SK-N-SH (cell line): Measurements from ENCODE around the gene GABRD.

Source experiments
- CHD2 ChIP-seq: fragments of 150-350 bp; IDR thresholded peaks from 2 replicates; pipeline ENCODE4 v1.6.1; 2018; ENCODE audit warnings: low read length; ENCODE audit not compliant: partially characterized antibody
- POLR2AphosphoS5 ChIP-seq: IDR thresholded peaks from 2 replicates; pipeline ENCODE4 v1.6.1; 2012; ENCODE audit warnings: low read depth, low read length
- TF ChIP-seq, protein P1 (sequence below): fragments of 150-350 bp; IDR thresholded peaks from 2 replicates; pipeline ENCODE4 v1.6.1; 2017; ENCODE audit warnings: antibody characterized with exemption, low read length, low read depth, borderline replicate concordance
- TF ChIP-seq, protein P2 (sequence below): IDR thresholded peaks from 2 replicates; pipeline ENCODE4 v1.4.0; 2012; ENCODE audit warnings: low read depth

DNA sequence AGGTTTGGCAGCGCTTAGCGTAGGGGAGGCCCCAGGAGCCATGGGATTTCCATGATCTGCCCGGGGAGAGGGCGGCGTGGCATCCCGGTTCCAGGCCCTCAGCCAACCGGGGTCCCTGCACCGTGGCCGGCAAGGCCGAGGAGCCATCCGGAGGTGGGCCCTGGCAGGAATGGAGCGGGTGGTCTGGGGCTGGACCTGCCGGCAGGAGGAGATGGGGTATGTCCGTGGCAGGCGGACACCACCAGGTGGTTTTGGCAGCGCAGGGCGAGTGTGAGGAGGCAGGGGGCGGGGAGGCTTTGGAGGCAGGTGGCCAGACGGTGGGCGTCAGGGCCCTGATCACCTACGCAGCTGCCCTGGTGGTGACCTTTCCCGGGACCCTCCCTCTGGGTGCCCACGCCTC lies 41.4 kb downstream of the GABRD start:
- TF ChIP-seq, protein P1, sequence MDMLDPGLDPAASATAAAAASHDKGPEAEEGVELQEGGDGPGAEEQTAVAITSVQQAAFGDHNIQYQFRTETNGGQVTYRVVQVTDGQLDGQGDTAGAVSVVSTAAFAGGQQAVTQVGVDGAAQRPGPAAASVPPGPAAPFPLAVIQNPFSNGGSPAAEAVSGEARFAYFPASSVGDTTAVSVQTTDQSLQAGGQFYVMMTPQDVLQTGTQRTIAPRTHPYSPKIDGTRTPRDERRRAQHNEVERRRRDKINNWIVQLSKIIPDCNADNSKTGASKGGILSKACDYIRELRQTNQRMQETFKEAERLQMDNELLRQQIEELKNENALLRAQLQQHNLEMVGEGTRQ = no peak
- TF ChIP-seq POLR2AphosphoS5 = no peak
- TF ChIP-seq, protein P2, sequence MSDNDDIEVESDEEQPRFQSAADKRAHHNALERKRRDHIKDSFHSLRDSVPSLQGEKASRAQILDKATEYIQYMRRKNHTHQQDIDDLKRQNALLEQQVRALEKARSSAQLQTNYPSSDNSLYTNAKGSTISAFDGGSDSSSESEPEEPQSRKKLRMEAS = no peak
- TF ChIP-seq CHD2 = no peak
